ENCODE measurements around the gene FRMD6. TPM values are rescaled to one million over a fixed set of nuclear protein-coding genes. Genes with fewer than 3 reads are reported as not detected.
"Not testable (repeated sequence)": the region's sequence is repeated elsewhere in the genome, so short reads cannot be mapped to it uniquely, and the experiment has no call there.

Gene FRMD6
- total RNA-seq, 2 experiments from 2014 or later: 2.1 to 2.5 TPM

DNA sequence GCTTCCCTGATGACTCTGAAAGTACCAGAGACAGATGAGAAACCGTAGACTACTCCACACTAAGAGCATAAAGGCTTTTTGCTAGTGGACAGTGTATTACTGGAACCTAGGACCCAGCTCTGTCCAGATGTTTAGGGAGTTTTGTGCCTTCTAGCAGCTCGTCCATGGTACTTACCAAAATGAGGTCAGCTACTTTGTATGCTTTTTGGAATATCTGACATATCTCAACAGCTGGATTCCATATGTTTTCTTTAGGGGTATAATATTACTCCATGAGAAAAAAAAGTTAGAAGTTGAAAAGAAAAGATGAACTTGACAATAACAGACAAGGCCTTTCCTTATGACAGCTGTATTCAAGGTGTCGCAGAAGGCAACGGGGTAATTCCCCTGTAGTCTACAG, 32.1 kb upstream of the FRMD6 start:
- Mint-ChIP-seq H3K4me1 (no peaks in the 10 kb centered on the region), H3K36me3 (no peaks in the 10 kb centered on the region), H3K9me3 (ENCODE audit: low read depth) (no peaks in the 10 kb centered on the region), H3K27me3 (peaks cover 10% of the 10 kb centered on the region), H3K4me3 (no peak overlapping the region), H3K27ac (no peak overlapping the region)
- CTCF ChIA-PET: no interaction called here
- DNase-seq: no peak
- ATAC-seq: no peak

DNA sequence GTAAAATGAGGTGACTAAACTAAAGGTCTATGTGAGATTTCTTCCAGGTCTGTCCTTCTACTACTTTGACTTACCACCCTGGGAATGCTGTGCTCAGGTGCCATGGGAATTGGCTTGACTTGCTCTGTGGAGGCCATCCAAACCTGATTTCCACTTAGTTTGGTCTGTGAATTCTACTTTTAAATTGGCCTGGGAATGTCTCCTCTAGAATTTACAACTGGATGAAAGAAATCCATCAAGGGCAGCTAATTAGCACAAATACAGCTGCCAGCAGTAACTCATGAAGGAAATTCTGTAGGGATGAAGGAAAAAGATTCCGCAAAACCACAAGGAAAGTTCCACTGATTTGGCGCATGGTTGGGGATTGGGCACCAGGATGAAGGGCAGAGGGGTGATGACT, 31.7 kb upstream of the FRMD6 start:
- Mint-ChIP-seq H3K4me3 (no peak overlapping the region), H3K4me1 (no peaks in the 10 kb centered on the region), H3K9me3 (ENCODE audit: low read depth) (no peaks in the 10 kb centered on the region), H3K27me3 (peaks cover 10% of the 10 kb centered on the region), H3K36me3 (no peaks in the 10 kb centered on the region), H3K27ac (no peak overlapping the region)
- DNase-seq (no peak), ATAC-seq (no peak)
- CTCF ChIA-PET: no interaction called here

DNA sequence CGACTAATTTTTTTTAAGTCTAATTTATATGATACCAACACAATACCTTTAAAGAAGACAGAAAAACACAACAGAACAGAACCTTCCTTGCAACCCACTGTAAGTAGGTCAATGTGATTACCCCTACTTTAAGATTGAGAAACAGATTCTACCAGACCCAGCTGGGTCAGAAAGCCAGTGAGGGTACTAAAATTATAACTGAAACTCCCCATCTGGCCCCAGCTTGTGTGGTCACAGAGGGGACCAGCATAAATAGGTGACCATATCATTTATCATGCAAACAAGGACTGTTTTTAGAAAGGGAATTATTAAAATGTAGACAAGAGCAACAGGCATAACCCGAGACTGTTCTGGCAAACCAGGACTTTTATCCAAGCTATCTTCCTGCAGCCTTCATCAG, 30.1 kb upstream of the FRMD6 start:
- H3K9me3 Mint-ChIP-seq (ENCODE audit: low read depth): no peaks in the 10 kb centered on the region
- no peak overlapping the region for H3K27ac Mint-ChIP-seq
- H3K36me3 Mint-ChIP-seq: no peaks in the 10 kb centered on the region
- no peak overlapping the region for H3K4me3 Mint-ChIP-seq
- CTCF ChIA-PET: no interaction called here
- peaks cover 12% of the 10 kb centered on the region for H3K27me3 Mint-ChIP-seq
- DNase-seq (no peak), ATAC-seq (no peak)
- H3K4me1 Mint-ChIP-seq: no peaks in the 10 kb centered on the region

GRCh38 chr14:51622376-51622775, 29.3 kb upstream of the FRMD6 start:
- H3K36me3 Mint-ChIP-seq: no peaks in the 10 kb centered on the region

DNA sequence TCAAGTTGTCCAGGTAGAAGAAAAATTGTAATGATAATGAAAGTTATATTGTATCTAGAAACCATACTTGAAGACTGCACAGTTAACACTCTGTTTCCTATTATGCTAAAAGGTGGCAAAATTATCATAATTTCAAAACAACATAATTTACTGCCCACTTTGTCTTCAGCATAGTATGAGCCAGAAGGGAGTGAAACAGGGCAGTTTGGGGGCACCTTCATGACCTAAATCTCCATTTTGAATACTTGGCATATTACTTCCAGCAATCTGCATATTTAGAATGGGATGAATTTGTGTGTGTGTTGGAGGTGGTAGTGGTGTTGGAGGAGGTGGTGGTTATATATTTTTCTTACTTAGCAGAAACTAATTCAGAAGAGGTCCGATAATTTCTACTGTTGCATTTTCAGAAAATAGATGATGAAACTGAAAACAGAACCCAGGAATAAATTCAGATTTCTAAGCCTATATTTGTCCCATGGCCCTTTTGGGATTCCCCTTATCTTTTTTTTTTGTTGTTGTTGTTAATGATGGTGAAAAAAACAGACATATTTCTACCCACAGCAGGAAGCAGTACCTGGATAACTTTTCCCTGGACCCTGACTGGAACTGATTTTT, 26.6 kb upstream of the FRMD6 start:
- CTCF ChIA-PET: no interaction called here
- no peak overlapping the region for H3K27ac Mint-ChIP-seq
- no peak for DNase-seq
- no peaks in the 10 kb centered on the region for H3K4me1 Mint-ChIP-seq
- peaks cover 12% of the 10 kb centered on the region for H3K27me3 Mint-ChIP-seq
- H3K9me3 Mint-ChIP-seq (ENCODE audit: low read depth): peaks cover 2% of the 10 kb centered on the region
- H3K36me3 Mint-ChIP-seq: peaks cover 1% of the 10 kb centered on the region
- no peak overlapping the region for H3K4me3 Mint-ChIP-seq
- no peak for ATAC-seq

More at GRCh38 chr14:51622376-51622775, 29.3 kb upstream of the FRMD6 start:
- DNase-seq: no peak
- Mint-ChIP-seq H3K27ac (no peak overlapping the region), H3K4me1 (no peaks in the 10 kb centered on the region), H3K4me3 (no peak overlapping the region), H3K9me3 (ENCODE audit: low read depth) (no peaks in the 10 kb centered on the region), H3K27me3 (peaks cover 10% of the 10 kb centered on the region)
- CTCF ChIA-PET: no interaction called here
- no peak for ATAC-seq

GRCh38 chr14:51626185-51626584, 25.5 kb upstream of the FRMD6 start:
- no peak for DNase-seq

GRCh38 chr14:51626788-51627187, 24.9 kb upstream of the FRMD6 start:
- ATAC-seq: no peak
- peaks cover 24% of the 10 kb centered on the region for H3K27me3 Mint-ChIP-seq
- no peak overlapping the region for H3K27ac Mint-ChIP-seq
- peaks cover 2% of the 10 kb centered on the region for H3K9me3 Mint-ChIP-seq (ENCODE audit: low read depth)
- no peaks in the 10 kb centered on the region for H3K4me1 Mint-ChIP-seq
- CTCF ChIA-PET: no interaction called here
- H3K36me3 Mint-ChIP-seq: peaks cover 1% of the 10 kb centered on the region
- no peak for DNase-seq
- no peak overlapping the region for H3K4me3 Mint-ChIP-seq

More at GRCh38 chr14:51626185-51626584, 25.5 kb upstream of the FRMD6 start:
- H3K9me3 Mint-ChIP-seq (ENCODE audit: low read depth): peaks cover 2% of the 10 kb centered on the region
- no peak overlapping the region for H3K4me3 Mint-ChIP-seq
- peaks cover 18% of the 10 kb centered on the region for H3K27me3 Mint-ChIP-seq
- CTCF ChIA-PET: no interaction called here
- ATAC-seq: no peak
- peaks cover 1% of the 10 kb centered on the region for H3K36me3 Mint-ChIP-seq
- H3K27ac Mint-ChIP-seq: no peak overlapping the region
- no peaks in the 10 kb centered on the region for H3K4me1 Mint-ChIP-seq

- Mint-ChIP-seq H3K27ac (no peak overlapping the region), H3K4me1 (no peaks in the 10 kb centered on the region), H3K27me3 (peaks cover 26% of the 10 kb centered on the region), H3K36me3 (peaks cover 1% of the 10 kb centered on the region), H3K9me3 (ENCODE audit: low read depth) (peaks cover 2% of the 10 kb centered on the region), H3K4me3 (no peak overlapping the region)
- DNase-seq: no peak
- ATAC-seq: no peak
- CTCF ChIA-PET: no interaction called here
Measured at GRCh38 chr14:51627313-51627712, 24.4 kb upstream of the FRMD6 start.

- no peak for DNase-seq
- ATAC-seq: no peak
- peaks cover 1% of the 10 kb centered on the region for H3K36me3 Mint-ChIP-seq
- H3K9me3 Mint-ChIP-seq (ENCODE audit: low read depth): peaks cover 2% of the 10 kb centered on the region
- no peak overlapping the region for H3K4me3 Mint-ChIP-seq
- peaks cover 30% of the 10 kb centered on the region for H3K27me3 Mint-ChIP-seq
- no peaks in the 10 kb centered on the region for H3K4me1 Mint-ChIP-seq
- CTCF ChIA-PET: no interaction called here
- H3K27ac Mint-ChIP-seq: no peak overlapping the region
Measured at GRCh38 chr14:51628238-51628637, 23.5 kb upstream of the FRMD6 start.

DNA sequence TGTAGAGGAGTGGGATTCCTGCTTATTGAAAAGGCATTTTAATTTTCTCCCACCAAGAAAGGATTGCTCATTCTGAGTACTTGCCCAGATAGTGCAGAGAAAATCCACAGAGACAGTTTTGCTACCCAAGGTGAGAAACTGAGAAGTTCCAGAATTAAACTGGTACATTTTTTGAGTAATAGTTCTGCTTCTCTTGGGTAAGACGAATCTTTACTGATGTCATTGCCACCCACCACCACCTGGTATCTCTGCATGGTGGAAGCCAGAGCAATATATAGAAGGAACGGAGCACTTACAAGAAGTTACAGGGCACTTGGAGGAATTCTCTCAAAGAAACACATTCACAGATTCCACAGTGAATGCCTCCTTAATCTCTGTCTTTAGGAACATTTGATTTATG, 20.7 kb upstream of the FRMD6 start:
- Mint-ChIP-seq H3K27me3 (peaks cover 22% of the 10 kb centered on the region), H3K9me3 (ENCODE audit: low read depth) (peaks cover 2% of the 10 kb centered on the region), H3K27ac (no peak overlapping the region), H3K4me1 (no peaks in the 10 kb centered on the region), H3K4me3 (no peak overlapping the region), H3K36me3 (peaks cover 1% of the 10 kb centered on the region)
- CTCF ChIA-PET: no interaction called here
- no peak for ATAC-seq
- no peak for DNase-seq

- H3K36me3 Mint-ChIP-seq; H3K4me3 Mint-ChIP-seq; H3K4me1 Mint-ChIP-seq; H3K27ac Mint-ChIP-seq; DNase-seq; ATAC-seq; H3K9me3 Mint-ChIP-seq (ENCODE audit: low read depth); CTCF ChIA-PET: not testable (repeated sequence)
- H3K27me3 Mint-ChIP-seq: peaks cover 32% of the 10 kb centered on the region
Measured at GRCh38 chr14:51633298-51633697, 18.4 kb upstream of the FRMD6 start.

DNA sequence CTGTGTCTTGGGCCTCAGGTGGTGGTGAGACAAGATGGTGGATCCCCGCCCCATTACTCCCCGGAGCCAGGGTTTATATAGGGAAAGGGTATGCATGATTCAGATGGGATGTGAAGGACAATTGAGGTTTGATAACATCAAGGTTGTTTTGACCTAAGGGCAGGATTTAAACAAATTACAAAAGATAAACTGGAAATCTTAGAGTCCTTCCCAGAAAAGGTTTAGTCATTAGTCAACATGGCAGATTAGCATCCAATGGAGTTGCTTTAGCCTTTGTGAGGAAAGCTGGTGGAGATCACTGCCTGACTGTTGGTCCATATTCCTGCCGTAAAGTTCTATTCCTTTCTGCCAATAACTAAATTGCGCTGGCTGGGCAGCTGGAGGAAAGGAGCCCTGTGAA, 15.6 kb upstream of the FRMD6 start:
- no peaks in the 10 kb centered on the region for H3K36me3 Mint-ChIP-seq
- DNase-seq: no peak
- no peak overlapping the region for H3K27ac Mint-ChIP-seq
- CTCF ChIA-PET: interaction anchor here (2.1 kb wide), 1 partner anchor 16 kb away, joined by 7 read pairs; the partner anchor contains the start of gene FRMD6
- no peaks in the 10 kb centered on the region for H3K9me3 Mint-ChIP-seq (ENCODE audit: low read depth)
- no peak overlapping the region for H3K4me3 Mint-ChIP-seq
- H3K27me3 Mint-ChIP-seq: peaks cover 27% of the 10 kb centered on the region
- H3K4me1 Mint-ChIP-seq: no peaks in the 10 kb centered on the region
- no peak for ATAC-seq

- H3K4me1 Mint-ChIP-seq: no peaks in the 10 kb centered on the region
- no peak overlapping the region for H3K4me3 Mint-ChIP-seq
- no peaks in the 10 kb centered on the region for H3K36me3 Mint-ChIP-seq
- CTCF ChIA-PET: interaction anchor here (1.0 kb wide), 1 partner anchor 133 kb away, joined by 4 read pairs; no protein-coding TSS in a partner anchor
- no peaks in the 10 kb centered on the region for H3K9me3 Mint-ChIP-seq (ENCODE audit: low read depth)
- no peak for ATAC-seq
- H3K27me3 Mint-ChIP-seq: peaks cover 14% of the 10 kb centered on the region
- no peak for DNase-seq
- H3K27ac Mint-ChIP-seq: no peak overlapping the region
Measured at GRCh38 chr14:51638071-51638944, 13.4 kb upstream of the FRMD6 start.

GRCh38 chr14:51639668-51640316, 11.9 kb upstream of the FRMD6 start:
- no peaks in the 10 kb centered on the region for H3K36me3 Mint-ChIP-seq
- DNase-seq: no peak
- no peaks in the 10 kb centered on the region for H3K4me1 Mint-ChIP-seq
- ATAC-seq: no peak
- no peak overlapping the region for H3K27ac Mint-ChIP-seq
- no peak overlapping the region for H3K4me3 Mint-ChIP-seq
- H3K9me3 Mint-ChIP-seq (ENCODE audit: low read depth): no peaks in the 10 kb centered on the region
- CTCF ChIA-PET: no interaction called here
- peaks cover 12% of the 10 kb centered on the region for H3K27me3 Mint-ChIP-seq

Measured in activated CD8-positive, alpha-beta memory T cell treated with anti-CD3 and anti-CD28 coated beads, Interleukin-2, amount 10 ng/mL, durations not matched to agents 7 days and 5 days (primary cell).